GM18507 (cell line): ENCODE measurements around the gene INO80D.
"Not testable (repeated sequence)": the region's sequence is repeated elsewhere in the genome, so short reads cannot be mapped to it uniquely, and the experiment has no call there.

Experiments
- DNase-seq: peaks from one replicate; pipeline ENCODE4 v3.0.0; 2011; ENCODE audit warnings: low read depth; ENCODE audit not compliant: insufficient read length; ENCODE audit errors: extremely low spot score
- FAIRE-seq: peaks from 2 replicates; lab custom pipeline; 2011; peaks lifted over from hg19 to GRCh38; lab: Jason Lieb, UNC

The INO80D gene

DNA sequence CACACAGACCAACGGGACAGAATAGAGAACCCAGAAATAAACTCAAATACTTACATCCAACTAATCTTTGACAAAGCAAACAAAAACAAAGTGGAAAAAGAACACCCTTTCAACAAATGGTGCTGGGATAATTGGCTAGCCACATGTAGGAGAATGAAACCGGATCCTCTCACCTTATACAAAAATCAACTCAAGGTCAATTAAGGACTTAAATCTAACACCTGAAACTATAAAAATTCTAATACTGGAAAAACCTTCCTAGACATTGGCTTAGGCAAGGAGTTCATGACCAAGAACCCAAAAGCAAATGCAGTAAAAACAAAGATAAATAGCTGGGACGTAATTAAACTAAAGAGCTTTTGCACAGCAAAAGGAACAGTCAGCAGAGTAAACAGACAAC lies 50.6 kb downstream of the INO80D start:
- not testable (repeated sequence) for DNase-seq, FAIRE-seq

- DNase-seq, FAIRE-seq: not testable (repeated sequence)
These were observed 52.5 kb downstream of the INO80D start for GRCh38 chr2:206033452-206033851.

- FAIRE-seq (no peak), DNase-seq (no peak)
These were observed 53.9 kb downstream of the INO80D start for GRCh38 chr2:206031950-206032567.

- FAIRE-seq (no peak), DNase-seq (no peak)
These were observed 54.7 kb downstream of the INO80D start for GRCh38 chr2:206031162-206031784.

GRCh38 chr2:206028101-206028500 lies 57.9 kb downstream of the INO80D start:
- no peak for FAIRE-seq
- no peak for DNase-seq

GRCh38 chr2:206023183-206023582 lies 62.8 kb downstream of the INO80D start:
- FAIRE-seq (no peak), DNase-seq (no peak)

GRCh38 chr2:206020171-206020570 lies 65.8 kb downstream of the INO80D start:
- FAIRE-seq (no peak), DNase-seq (no peak)

DNA sequence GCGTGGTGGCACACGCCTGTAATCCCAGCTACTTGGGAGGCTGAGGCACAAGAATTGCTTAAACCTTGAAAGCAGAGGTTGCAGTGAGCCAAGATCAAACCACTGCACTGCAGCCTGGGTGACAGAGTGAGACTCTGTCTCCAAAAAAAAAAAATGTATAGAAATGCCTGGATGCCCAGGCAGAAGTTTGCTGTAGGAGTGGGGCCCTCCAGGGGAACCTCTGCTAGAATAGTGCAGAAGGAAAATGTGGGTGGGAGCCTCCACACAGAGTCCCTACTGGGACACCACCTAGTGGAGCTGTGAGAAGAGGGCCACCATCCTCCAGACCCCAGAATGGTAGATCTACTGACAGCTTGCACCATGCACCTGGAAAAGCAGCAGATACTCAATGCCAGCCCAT lies 70.2 kb downstream of the INO80D start:
- DNase-seq, FAIRE-seq: not testable (repeated sequence)

DNA sequence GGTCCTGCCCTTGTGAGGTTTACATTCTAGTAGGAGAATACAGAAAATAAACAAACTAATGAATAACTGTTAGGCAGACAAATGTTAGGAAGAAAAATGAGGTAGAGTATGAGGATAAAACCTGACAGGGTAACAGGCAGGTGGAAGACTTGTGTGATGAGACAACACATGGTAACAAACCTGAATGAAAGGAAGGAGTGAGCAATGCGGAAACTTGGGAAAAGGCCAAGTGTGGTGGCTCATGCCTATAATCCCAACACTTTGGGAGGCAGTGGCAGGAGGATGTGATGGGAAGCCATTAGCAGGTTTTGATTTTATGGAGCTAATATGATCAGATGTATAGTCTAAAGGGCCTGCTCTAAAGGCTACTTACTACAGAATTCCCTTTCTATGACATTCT lies 74.2 kb downstream of the INO80D start:
- no peak for FAIRE-seq
- no peak for DNase-seq

DNA sequence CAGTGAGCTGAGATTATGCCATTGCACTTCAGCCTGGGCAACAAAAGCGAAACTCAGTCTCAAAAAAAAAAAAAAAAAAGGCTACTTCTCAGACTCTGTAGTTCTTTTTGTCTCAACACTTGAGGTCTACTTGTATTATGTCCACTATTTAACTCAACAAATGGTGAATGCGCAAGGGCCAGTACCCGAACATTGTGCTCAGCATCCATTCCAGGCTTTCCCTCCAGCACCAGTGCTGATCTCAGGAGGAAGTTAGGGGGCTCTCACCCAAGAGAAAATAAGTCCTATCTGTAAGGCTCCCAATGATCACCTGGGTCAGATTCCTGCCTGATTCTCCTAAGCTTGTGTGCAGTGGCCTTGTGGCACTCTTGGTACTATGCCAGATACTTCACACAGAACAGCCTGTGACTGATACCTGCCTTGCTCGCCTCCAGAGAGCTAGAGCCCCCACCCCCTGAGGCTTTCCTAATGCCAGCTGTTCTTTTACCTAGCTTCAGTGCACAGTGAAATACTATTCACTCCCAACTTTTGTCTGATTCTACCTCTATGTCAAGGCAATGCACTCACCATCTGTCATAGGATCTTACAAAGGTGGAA lies 74.9 kb downstream of the INO80D start:
- DNase-seq = no peak
- no peak for FAIRE-seq

DNA sequence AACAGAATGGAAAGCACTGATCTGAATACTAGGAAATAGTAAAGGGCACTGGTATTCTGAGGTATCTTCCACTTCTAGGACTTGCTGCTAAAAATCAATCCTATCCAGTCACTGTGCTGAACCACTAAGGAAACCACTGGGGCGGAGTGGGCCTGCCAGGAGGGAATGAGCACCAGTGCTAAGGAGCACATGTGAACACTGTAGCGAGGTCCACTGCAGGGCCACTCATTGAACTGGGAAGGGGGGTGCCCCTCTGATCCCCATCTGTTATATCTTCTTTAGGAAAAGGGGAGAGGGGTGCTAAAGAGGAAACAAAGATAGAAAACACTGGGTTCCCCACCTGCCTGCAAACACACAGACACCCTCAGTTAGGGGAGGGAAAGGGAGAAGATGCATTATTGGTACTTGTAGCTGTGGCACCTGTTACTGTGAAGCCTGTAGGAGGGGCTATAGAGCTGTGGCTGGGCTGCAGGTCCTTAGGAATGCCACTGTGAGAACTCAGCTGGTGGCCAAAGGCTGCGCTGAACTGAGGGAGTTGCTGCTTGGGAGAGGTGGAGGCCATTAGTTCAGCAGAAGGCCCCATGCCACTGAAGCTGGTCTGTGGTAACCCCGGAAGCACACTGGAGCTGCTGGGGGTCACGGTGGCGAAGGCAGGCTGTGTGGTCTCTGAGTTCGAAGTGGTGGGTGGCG lies 81.8 kb downstream of the INO80D start:
- FAIRE-seq (no peak), DNase-seq (no peak)

GRCh38 chr2:206002440-206002839 lies 83.5 kb downstream of the INO80D start:
- DNase-seq (no peak), FAIRE-seq (no peak)

DNA sequence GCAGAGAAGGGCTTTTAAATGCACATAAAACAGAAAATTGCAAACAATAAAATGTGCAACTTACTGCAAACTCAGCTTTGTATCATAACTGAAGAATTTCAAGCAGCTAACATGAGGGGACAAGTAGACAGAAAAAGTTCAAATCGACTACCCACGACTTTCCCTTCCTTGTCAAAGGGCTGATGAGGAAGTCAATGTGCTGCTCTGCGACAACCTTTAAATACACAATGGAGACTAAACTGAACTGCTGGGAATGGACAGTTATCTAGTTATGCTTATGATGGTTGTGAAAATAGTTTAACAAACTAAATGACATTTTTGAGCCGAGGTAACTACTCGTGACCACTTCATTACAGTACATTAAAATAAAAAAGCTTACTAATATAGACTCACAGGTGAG lies 84.1 kb downstream of the INO80D start:
- no peak for FAIRE-seq

GRCh38 chr2:206000776-206001175 lies 85.2 kb downstream of the INO80D start:
- FAIRE-seq (no peak), DNase-seq (no peak)

More for the DNA sequence above, 84.1 kb downstream of the INO80D start:
- DNase-seq = no peak

DNA sequence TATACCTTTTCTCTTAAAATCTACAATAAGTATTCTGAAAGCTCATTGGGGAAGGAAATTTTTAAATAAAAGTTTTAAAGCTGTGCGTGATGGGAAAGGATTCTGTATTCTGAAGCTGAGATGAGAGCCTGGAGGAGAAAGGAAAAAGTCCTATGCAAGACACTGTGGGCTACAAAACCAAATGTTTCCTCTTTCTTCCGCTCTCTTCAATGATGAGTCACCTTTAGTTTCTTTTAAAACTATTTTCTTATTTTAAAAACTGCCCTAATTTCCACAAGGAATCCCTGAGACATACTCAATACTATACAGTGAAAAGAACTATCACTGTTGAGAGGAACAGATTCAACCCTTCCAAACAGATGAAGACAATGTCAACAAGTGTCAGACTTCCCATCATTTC lies 87.4 kb downstream of the INO80D start:
- DNase-seq (no peak), FAIRE-seq (no peak)

- DNase-seq = no peak
- FAIRE-seq = no peak
These were observed 89.8 kb downstream of the INO80D start for GRCh38 chr2:205996161-205996560.

- FAIRE-seq (no peak), DNase-seq (no peak)
These were observed 90.7 kb downstream of the INO80D start for GRCh38 chr2:205995260-205995659.

DNA sequence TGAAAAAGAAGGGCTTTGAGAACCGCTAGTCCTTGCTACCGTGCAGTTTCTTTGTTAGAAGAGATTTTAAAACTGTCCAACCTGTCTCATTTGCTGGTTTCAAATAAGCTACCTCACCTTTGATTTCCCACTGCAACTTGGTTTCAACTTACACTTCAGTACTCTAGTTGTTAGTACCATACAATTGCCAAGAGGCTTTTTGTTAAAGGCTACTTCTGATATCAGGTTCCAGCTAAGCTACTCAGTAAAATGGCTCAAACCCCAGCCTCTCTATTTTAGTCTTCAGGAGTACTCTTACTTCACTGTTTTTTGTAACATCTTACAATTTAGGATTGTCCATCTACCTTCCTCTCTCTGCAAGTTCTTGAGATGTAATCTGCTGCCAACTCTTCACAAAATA lies 91.6 kb downstream of the INO80D start:
- DNase-seq = no peak
- FAIRE-seq = no peak

DNA sequence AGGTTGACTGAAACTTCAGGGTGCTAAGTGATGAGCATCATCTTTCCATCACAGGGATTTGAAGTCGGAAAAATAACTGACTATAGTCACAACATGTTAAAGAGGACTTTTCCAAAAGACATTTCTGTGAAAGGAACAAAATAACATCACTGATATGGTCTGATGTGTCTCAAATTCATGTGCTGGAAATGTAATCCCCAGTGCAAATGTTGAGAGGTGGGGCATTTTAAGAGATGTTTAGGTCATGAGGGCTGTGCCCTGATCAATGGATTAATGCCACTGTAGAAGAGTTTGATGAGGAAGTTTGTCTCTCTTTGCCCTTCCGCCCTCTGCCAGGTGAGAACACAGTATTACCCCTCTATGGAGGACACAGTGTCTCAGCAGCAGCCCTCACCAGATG lies 95.9 kb downstream of the INO80D start:
- DNase-seq = no peak
- no peak for FAIRE-seq

DNA sequence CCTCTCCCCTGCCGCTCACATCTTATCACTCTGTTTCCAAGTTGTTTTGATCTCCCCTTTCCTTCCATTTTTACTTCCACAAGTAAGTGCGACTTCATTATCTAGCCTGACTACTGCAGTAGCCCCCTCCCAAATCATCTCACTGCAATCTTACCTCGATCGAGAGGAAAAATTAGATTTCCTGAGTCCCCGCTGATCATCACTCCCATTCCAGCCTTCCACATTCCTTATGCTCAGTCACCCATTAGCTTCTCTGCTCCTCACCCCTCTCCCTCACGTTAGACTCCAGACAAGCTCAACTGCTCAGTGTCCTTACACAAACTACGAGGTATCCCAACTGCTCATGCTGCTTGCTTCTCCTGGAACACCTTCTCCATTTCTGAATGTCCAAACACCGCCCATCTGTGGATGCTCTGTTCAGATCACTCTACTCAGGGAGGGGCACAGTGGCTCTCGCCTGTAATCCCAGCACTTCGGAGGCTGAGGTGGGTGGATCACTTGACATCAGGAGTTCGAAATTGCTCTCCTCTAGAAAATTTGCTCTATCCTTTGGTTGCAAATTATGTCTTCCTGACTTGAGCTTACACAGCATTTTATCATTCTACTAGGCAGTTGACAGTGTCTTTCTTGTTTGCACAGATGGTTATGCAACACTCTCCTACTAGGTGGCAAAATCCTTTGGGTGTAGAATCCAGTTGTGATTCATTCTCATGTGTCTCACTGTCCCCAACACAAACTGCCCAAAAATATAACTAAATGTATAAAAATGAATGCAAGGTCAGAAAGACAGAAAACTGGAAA lies 96.5 kb downstream of the INO80D start:
- FAIRE-seq = no peak
- DNase-seq = no peak
